Neural cell (in vitro differentiated cells): Measurements from ENCODE around the gene SZT2. TPM values are rescaled to one million over a fixed set of nuclear protein-coding genes. Genes with fewer than 3 reads are reported as not detected.

Experiments
- H2AFZ ChIP-seq: fragments of 200-600, 300-800 bp; sonication (generic), shearing (Covaris generic); 2 replicates; pipeline ENCODE4 v1.6.0; 2014; ENCODE audit warnings: low read depth, mild to moderate bottlenecking, antibody characterized with exemption, low read length, moderate library complexity
- H3F3A ChIP-seq: fragments of 200-600 bp; shearing (Covaris generic); 2 replicates; pipeline ENCODE4 v1.6.1; 2016; ENCODE audit warnings: mild to moderate bottlenecking, moderate library complexity, mixed read lengths, antibody characterized with exemption, low read length; ENCODE audit not compliant: insufficient read depth, poor library complexity, severe bottlenecking
- H3K27ac ChIP-seq: fragments of 200-600, 300-800 bp; sonication (generic), shearing (Covaris generic); 2 replicates; pipeline ENCODE4 v1.5.1; 2014; ENCODE audit warnings: mild to moderate bottlenecking, low read length, moderate library complexity
- H3K27me3 ChIP-seq: fragments of 300-800, 200-600 bp; sonication (generic), shearing (Covaris generic); 2 replicates; pipeline ENCODE4 v1.6.0; 2014; ENCODE audit warnings: mild to moderate bottlenecking, low read depth, low read length, moderate library complexity; ENCODE audit not compliant: insufficient read depth
- H3K36me3 ChIP-seq: fragments of 300-800, 200-600 bp; sonication (generic), shearing (Covaris generic); 2 replicates; pipeline ENCODE4 v1.5.1; 2014; ENCODE audit warnings: mild to moderate bottlenecking, antibody characterized with exemption, low read length, moderate library complexity; ENCODE audit not compliant: insufficient read depth
- H3K4me2 ChIP-seq: fragments of 300-800, 200-600 bp; sonication (generic), shearing (Covaris generic); 2 replicates; pipeline ENCODE4 v1.6.0; 2014; ENCODE audit warnings: mild to moderate bottlenecking, low read length
- H3K4me3 ChIP-seq: fragments of 300-800, 200-600 bp; sonication (generic), shearing (Covaris generic); 2 replicates; pipeline ENCODE4 v1.5.1; 2014; ENCODE audit warnings: mild to moderate bottlenecking, low read length, moderate library complexity
- H3K79me2 ChIP-seq: fragments of 200-600 bp; shearing (Covaris generic); replicated peaks from 2 replicates; pipeline ENCODE4 v1.6.0; 2014; ENCODE audit warnings: mild to moderate bottlenecking, low read length, moderate library complexity; ENCODE audit not compliant: insufficient read depth
- H3K9ac ChIP-seq: fragments of 300-800, 200-600 bp; sonication (generic), shearing (Covaris generic); 2 replicates; pipeline ENCODE4 v1.6.1; 2016; ENCODE audit warnings: mild to moderate bottlenecking, low read length, mixed read lengths
- H3K9me2 ChIP-seq: fragments of 200-600 bp; shearing (Covaris generic); 2 replicates; pipeline ENCODE4 v1.6.1; 2016; ENCODE audit warnings: mild to moderate bottlenecking, low read length, mixed read lengths; ENCODE audit not compliant: insufficient read depth
- H3K9me3 ChIP-seq: fragments of 200-600, 300-800 bp; sonication (generic), shearing (Covaris generic); 2 replicates; pipeline ENCODE4 v1.6.1; 2016; ENCODE audit warnings: mild to moderate bottlenecking, mixed run types, low read length, moderate library complexity, mixed read lengths
- H4K20me1 ChIP-seq: fragments of 200-600 bp; shearing (Covaris generic); 2 replicates; pipeline ENCODE4 v1.6.1; 2016; ENCODE audit warnings: mild to moderate bottlenecking, mixed run types; ENCODE audit not compliant: insufficient read depth
- EP300 ChIP-seq: fragments of 450-650 bp; conservative IDR thresholded peaks from 2 replicates; pipeline ENCODE4 v1.6.1; 2014; ENCODE audit warnings: antibody characterized with exemption, mild to moderate bottlenecking, moderate library complexity; ENCODE audit not compliant: poor library complexity, severe bottlenecking
- EZH2 ChIP-seq: fragments of 200-600, 300-800 bp; shearing (Covaris generic), sonication (generic); IDR thresholded peaks from 2 replicates; pipeline ENCODE4 v1.6.1; 2014; ENCODE audit warnings: antibody characterized with exemption, low read length, borderline replicate concordance, mild to moderate bottlenecking; ENCODE audit not compliant: insufficient read depth, poor library complexity, severe bottlenecking
- MXI1 ChIP-seq: fragments of 450-650 bp; conservative IDR thresholded peaks from 2 replicates; pipeline ENCODE4 v1.6.1; 2014; ENCODE audit warnings: antibody characterized with exemption, mild to moderate bottlenecking; ENCODE audit not compliant: poor library complexity, severe bottlenecking
- POLR2AphosphoS5 ChIP-seq: IDR thresholded peaks from 2 replicates; pipeline ENCODE4 v1.6.1; 2012
- RAD21 ChIP-seq: fragments of 450-650 bp; conservative IDR thresholded peaks from 2 replicates; pipeline ENCODE4 v1.6.1; 2014; ENCODE audit warnings: antibody characterized with exemption, mild to moderate bottlenecking, moderate library complexity
- SMC3 ChIP-seq: fragments of 450-650 bp; conservative IDR thresholded peaks from 2 replicates; pipeline ENCODE4 v1.6.1; 2014; ENCODE audit warnings: antibody characterized with exemption, mild to moderate bottlenecking, moderate library complexity; ENCODE audit not compliant: poor library complexity
- TAF1 ChIP-seq: IDR thresholded peaks from 2 replicates; pipeline ENCODE4 v1.6.1; 2012; ENCODE audit warnings: low read depth
- polyA plus RNA-seq: library from polyadenylated mRNA; depleted of rRNA; stranded (reverse); fragments of >200 nt; gene quantifications from 2 replicates; pipeline ENCODE4 v1.2.3, GENCODE V29; 2014
- TF ChIP-seq, protein P1 (sequence below): IDR thresholded peaks from 2 replicates; pipeline ENCODE4 v1.6.1; 2012; ENCODE audit warnings: borderline replicate concordance
- TF ChIP-seq, protein P2 (sequence below): fragments of 450-650 bp; IDR thresholded peaks from 2 replicates; pipeline ENCODE4 v1.5.1; 2014; ENCODE audit warnings: antibody characterized with exemption, mild to moderate bottlenecking, moderate library complexity; ENCODE audit not compliant: poor library complexity, severe bottlenecking

Gene SZT2
- polyA plus RNA-seq, 1 donor from 2014 or later: 6.6 TPM

DNA sequence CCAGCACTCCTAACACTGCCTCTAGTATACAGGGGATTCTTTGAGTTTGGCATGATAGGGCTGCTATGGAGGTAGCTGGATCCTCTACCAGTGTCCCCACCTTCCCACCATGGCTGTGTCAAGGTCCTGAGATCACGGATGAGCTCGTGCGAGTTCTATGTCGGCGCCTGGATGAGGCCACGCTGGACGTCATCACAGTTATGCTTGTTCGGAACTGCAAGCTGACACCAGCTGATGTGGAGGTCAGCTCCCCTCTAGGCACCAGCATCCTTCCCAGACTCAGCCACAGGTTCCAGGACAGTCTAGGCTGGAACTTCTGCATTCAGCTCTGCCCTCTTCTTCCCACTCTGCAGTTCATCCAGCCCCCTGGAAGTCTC is 48.9 kb downstream of the SZT2 start:
- Histone ChIP-seq H3K9me3 (no peaks in the 10 kb centered on the region), H3K27ac (no peak overlapping the region), H3K27me3 (no peaks in the 10 kb centered on the region), H3K4me3 (no peak overlapping the region), H3K9ac (no peak overlapping the region), H3K79me2 (no peaks in the 10 kb centered on the region), H2AFZ (no peak overlapping the region), H3K9me2 (no peaks in the 10 kb centered on the region), H3K36me3 (no peaks in the 10 kb centered on the region), H4K20me1 (no peaks in the 10 kb centered on the region), H3F3A (no peaks in the 10 kb centered on the region), H3K4me2 (no peak overlapping the region)
- no peak for TF ChIP-seq RAD21
- TF ChIP-seq MXI1: no peak
- TF ChIP-seq, protein P1, sequence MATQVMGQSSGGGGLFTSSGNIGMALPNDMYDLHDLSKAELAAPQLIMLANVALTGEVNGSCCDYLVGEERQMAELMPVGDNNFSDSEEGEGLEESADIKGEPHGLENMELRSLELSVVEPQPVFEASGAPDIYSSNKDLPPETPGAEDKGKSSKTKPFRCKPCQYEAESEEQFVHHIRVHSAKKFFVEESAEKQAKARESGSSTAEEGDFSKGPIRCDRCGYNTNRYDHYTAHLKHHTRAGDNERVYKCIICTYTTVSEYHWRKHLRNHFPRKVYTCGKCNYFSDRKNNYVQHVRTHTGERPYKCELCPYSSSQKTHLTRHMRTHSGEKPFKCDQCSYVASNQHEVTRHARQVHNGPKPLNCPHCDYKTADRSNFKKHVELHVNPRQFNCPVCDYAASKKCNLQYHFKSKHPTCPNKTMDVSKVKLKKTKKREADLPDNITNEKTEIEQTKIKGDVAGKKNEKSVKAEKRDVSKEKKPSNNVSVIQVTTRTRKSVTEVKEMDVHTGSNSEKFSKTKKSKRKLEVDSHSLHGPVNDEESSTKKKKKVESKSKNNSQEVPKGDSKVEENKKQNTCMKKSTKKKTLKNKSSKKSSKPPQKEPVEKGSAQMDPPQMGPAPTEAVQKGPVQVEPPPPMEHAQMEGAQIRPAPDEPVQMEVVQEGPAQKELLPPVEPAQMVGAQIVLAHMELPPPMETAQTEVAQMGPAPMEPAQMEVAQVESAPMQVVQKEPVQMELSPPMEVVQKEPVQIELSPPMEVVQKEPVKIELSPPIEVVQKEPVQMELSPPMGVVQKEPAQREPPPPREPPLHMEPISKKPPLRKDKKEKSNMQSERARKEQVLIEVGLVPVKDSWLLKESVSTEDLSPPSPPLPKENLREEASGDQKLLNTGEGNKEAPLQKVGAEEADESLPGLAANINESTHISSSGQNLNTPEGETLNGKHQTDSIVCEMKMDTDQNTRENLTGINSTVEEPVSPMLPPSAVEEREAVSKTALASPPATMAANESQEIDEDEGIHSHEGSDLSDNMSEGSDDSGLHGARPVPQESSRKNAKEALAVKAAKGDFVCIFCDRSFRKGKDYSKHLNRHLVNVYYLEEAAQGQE: no peak
- TF ChIP-seq, protein P2, sequence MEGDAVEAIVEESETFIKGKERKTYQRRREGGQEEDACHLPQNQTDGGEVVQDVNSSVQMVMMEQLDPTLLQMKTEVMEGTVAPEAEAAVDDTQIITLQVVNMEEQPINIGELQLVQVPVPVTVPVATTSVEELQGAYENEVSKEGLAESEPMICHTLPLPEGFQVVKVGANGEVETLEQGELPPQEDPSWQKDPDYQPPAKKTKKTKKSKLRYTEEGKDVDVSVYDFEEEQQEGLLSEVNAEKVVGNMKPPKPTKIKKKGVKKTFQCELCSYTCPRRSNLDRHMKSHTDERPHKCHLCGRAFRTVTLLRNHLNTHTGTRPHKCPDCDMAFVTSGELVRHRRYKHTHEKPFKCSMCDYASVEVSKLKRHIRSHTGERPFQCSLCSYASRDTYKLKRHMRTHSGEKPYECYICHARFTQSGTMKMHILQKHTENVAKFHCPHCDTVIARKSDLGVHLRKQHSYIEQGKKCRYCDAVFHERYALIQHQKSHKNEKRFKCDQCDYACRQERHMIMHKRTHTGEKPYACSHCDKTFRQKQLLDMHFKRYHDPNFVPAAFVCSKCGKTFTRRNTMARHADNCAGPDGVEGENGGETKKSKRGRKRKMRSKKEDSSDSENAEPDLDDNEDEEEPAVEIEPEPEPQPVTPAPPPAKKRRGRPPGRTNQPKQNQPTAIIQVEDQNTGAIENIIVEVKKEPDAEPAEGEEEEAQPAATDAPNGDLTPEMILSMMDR: no peak
- no peak for TF ChIP-seq SMC3
- no peak for TF ChIP-seq POLR2AphosphoS5
- TF ChIP-seq EP300: no peak
- no peak for TF ChIP-seq TAF1
- no peak for TF ChIP-seq EZH2

DNA sequence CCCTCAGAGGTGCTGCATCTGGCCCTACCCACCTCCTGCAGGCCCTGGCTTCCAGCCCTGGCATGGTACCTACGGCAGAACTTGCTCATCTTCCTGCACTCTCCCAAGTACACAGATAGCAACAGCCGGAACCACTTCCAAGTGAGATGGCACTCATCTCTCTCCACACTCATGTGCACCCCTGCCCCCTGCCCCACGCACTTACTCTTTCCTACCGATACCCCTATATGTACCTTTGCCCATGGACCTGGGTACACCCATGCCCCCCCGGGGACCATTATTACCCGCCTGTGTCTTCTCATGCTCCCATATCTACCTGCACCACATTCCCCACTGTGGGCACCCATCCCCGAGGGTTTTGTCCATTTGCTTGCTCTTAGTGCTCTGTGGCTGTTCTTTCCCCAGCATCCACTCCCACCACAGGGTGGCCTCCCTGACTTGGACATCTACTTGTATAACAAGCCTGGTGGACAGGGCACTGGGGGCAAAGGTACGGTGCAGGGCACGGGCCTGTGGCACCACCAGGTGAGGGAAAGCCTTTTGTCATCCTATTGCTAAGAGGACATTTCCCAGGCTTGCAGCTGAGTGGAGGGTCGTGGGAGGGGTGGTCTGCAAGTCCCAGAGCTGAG is 49.4 kb downstream of the SZT2 start:
- no peak overlapping the region for H3K4me2 ChIP-seq
- H3K9ac ChIP-seq: no peak overlapping the region
- H3F3A ChIP-seq: no peaks in the 10 kb centered on the region
- H3K9me2 ChIP-seq: no peaks in the 10 kb centered on the region
- H4K20me1 ChIP-seq: no peaks in the 10 kb centered on the region
- H2AFZ ChIP-seq: no peak overlapping the region
- H3K9me3 ChIP-seq: no peaks in the 10 kb centered on the region
- no peaks in the 10 kb centered on the region for H3K36me3 ChIP-seq
- no peak overlapping the region for H3K27ac ChIP-seq
- TF ChIP-seq, protein P2: no peak
- TF ChIP-seq EP300 (no peak), RAD21 (no peak), POLR2AphosphoS5 (no peak), MXI1 (no peak), TAF1 (no peak), SMC3 (no peak)
- TF ChIP-seq, protein P1: no peak
- no peaks in the 10 kb centered on the region for H3K79me2 ChIP-seq
- H3K27me3 ChIP-seq: no peaks in the 10 kb centered on the region
- no peak overlapping the region for H3K4me3 ChIP-seq
